DND-41 (cell line): ENCODE results near the gene RMC1.

Experiments
- EZH2 ChIP-seq: IDR thresholded peaks from 3 replicates; pipeline ENCODE4 v1.6.1; 2012; ENCODE audit warnings: borderline replicate concordance, low read depth, mild to moderate bottlenecking, moderate library complexity, low read length, inconsistent platforms; ENCODE audit not compliant: severe bottlenecking
- TF ChIP-seq, protein P1 (sequence below): IDR thresholded peaks from 2 replicates; pipeline ENCODE4 v1.5.1; 2012; ENCODE audit warnings: borderline replicate concordance, low read length, moderate library complexity, mild to moderate bottlenecking; ENCODE audit not compliant: poor library complexity, severe bottlenecking; ENCODE audit errors: extremely low read depth

DNA sequence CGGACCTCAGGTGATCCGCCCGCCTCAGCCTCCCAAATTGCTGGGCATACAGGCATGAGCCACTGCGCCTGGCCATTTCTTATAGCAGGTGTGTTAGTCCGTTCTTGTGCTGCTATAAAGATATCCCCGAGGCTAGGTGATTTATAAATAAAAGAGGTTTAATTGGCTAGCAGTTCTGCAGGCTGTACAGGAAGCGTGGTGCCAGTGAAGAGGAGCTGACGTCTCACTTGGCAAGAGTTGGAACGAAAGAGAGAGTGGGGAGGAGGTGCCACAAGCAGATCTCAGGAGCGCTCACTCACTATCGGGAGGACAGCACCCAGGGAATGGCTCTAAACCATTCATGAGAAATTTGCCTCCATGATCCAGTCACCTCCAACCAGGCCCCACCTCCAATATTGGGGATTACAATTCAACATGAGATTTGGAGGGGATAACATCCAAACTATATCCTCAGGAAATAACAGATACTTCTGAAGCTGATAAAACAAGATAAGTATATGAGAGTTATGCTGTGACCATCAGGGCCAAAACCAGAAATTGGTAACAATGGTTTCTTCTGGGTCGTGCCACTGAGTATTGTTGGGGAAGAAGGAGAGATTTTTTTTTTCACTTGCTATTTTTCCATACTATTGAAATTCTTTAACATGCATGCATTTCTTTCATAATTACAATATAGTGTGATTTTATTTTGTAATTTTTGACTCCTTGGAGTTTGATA, 7.4 kb upstream of the RMC1 start:
- TF ChIP-seq, protein P1, sequence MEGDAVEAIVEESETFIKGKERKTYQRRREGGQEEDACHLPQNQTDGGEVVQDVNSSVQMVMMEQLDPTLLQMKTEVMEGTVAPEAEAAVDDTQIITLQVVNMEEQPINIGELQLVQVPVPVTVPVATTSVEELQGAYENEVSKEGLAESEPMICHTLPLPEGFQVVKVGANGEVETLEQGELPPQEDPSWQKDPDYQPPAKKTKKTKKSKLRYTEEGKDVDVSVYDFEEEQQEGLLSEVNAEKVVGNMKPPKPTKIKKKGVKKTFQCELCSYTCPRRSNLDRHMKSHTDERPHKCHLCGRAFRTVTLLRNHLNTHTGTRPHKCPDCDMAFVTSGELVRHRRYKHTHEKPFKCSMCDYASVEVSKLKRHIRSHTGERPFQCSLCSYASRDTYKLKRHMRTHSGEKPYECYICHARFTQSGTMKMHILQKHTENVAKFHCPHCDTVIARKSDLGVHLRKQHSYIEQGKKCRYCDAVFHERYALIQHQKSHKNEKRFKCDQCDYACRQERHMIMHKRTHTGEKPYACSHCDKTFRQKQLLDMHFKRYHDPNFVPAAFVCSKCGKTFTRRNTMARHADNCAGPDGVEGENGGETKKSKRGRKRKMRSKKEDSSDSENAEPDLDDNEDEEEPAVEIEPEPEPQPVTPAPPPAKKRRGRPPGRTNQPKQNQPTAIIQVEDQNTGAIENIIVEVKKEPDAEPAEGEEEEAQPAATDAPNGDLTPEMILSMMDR = no peak
- TF ChIP-seq EZH2 = no peak
